GM19324 (cell line): ENCODE results near the gene ACSF3.

Experiments
- ATAC-seq: cut with Tn5 transposase; IDR thresholded peaks from one replicate; pipeline ENCODE4 v1.9.1; 2021; ENCODE audit warnings: mild to moderate bottlenecking, moderate library complexity; ENCODE audit not compliant: unreplicated experiment, low FRiP score

ACSF3 gene

DNA sequence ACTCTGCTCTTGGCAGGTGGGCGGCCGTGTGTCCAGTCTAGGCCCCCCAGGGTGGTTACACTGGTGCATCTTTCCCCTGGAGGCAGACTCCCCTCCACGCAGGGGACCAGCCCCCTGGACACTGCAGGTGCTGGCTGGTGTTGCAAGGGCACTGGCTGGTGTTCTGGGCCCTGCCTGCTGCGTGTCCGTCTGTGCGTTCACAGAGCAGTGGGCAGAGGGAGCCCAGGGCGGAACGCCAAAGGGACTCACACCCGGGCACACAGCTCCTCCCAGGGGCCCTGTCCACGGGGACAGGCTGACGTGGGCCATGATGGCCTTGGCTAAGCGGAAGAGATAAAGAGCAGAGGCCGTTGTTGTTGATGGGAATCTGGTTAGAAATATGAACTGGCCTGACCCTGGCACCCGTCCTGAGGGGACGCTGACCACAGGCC lies 27.3 kb downstream of the ACSF3 start:
- ATAC-seq, result no peak

DNA sequence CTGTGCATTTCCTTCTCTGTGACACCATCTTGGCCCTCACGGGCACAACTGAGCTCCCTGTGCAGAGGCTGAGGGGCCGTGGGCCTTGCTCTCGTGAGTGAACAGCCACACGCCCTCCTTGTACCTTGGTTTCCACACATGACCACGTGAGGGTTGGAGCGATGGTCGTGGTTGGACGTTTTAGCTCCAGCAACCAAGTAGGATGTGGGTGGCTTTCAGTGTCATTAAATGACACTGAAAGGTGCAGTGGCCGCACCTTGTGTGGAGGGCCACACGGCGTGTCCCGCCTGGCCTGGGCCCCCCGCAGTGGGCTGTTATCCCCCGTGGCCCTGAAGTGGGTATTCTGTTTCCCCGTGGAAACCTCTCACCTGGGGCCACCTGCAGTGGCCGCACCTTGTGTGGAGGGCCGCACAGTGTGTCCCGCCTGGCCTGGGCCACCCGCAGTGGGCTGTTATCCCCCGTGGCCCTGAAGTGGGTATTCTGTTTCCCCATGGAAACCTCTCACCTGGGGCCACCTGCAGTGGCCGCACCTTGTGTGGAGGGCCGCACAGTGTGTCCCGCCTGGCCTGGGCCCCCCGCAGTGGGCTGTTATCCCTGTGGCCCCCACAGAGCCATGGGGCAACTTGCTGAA lies 28.2 kb downstream of the ACSF3 start:
- no peak for ATAC-seq

DNA sequence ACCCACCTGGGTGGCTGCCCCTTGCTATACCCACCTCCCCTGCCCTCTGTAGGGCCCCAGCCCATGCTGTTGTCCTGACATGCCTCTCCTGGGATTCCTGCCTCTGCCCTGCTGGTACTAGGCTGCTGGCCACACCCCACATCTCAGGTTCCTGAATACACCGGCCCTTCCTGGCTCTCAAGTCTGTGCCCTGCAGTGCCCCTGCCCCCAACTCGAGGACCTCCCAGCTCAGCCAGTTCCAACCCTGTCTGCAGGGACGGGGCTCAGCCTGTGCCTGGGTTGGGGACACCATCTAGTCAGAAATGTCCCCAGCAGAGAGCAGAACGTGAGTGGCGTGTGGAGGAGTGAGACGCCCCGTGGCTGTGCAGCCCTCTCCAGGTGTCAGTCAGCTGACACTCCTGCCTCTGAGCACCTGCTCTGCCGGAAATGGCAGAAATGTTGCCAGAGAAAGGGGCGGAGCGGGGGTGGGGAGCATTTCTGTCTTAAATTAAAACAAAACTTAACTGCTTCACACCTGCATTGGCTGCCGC lies 28.7 kb downstream of the ACSF3 start:
- ATAC-seq, result no peak

DNA sequence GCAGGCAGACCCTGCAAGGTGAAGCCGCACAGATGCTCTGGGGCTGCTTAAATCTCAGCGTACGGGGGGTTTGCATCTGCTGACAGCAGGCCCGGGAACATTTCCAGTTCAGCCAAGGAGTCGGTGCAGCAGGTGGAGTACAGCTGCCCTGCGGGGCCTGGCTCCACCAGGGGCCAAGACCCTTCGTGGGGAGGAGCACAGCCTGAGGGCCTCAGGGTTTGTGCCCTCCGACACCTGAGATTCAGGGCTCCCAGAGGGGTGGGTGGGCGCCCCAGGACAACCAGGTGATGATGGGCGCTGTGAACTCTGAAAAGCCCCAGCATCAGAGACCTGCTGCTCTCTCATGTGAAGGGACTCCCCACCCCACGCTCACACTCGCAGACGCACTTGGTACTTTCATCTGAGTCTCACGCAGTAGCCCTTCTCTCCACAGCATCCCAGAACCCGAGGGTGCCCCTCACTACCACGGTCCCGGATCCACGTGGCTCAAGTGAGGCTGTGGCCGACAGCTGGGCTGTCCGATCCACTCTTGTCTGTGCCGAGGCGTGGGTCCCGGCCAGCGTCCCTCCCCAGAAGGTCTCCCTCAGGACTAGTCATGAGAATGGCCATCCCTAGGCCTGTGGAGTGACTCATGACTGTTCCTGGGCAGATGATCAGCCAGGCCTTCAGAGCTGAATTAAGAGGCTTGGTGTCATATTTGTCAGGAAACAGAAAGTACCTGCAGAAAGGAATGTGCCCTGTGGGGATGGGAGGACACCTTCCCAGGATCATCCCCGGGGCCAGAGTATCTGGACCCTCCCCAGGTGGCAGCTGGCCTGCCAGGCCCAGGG lies 29.6 kb downstream of the ACSF3 start:
- no peak for ATAC-seq

DNA sequence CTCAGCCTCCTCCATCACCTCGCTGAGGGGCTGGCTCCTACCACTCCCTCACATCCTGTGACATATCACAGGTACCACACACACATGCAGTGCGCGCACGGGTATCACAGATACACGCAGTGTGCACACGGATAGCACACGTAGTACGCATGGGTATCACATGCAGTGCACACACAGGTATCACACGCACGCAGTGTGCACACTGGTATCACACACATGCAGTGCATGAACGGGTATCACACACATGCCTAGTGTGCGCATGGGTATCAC lies 30.1 kb downstream of the ACSF3 start:
- ATAC-seq, result no peak

DNA sequence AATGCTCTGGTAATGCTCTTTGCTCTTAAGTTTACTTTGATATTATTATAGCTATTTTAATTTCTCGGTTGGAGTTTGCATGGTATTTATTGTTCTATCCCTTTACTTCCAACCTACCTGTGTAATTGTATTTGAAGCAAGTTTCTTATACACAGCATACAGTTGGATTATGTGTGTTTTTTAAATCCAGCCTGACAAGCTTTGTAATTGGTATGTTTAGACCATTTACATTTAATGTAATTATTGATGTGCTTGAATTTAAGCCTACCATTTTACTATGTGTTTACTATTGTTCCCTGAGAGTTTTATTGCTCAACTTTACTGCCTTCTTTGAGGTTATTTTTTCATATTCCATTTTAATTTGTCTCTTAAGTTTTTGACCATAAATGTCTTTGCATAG lies 35.7 kb downstream of the ACSF3 start:
- ATAC-seq, result no peak

DNA sequence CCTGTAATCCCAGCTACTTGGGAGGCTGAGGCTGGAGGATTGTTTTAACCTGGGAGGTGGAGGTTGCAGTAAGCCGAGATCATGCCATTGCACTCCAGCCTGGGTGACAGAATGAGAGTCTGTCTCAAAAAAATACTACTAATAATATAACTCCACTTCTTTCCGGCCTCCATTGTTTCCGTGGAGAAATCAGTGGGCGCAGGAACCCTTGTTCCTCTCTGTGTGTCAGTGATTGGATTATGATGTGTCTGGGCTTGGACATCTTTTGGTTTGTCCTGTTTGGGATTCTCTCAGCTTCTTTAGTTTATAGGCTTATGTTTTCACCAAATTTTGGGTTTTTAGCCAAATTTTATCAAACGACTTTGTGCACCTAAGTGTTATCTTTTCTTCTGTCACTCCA lies 36.8 kb downstream of the ACSF3 start:
- no peak for ATAC-seq

DNA sequence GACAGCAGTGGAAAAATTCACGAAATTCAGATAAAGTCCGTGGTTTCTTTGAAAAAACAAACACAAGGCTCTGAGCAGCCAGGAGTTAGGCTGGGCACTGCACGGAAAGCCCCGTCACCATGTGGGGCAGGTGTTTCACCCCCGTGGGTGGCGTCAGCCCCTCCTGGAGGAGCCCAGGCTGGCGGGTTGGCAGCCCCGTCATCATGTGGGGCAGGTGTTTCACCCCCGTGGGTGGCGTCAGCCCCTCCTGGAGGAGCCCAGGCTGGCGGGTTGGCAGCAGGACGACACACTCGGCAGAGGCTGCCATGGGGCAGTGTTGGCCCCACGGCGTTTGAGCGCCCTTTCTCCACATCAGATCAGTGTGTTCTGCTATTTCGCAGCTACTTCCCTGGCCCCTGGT lies 38.1 kb downstream of the ACSF3 start:
- no peak for ATAC-seq

DNA sequence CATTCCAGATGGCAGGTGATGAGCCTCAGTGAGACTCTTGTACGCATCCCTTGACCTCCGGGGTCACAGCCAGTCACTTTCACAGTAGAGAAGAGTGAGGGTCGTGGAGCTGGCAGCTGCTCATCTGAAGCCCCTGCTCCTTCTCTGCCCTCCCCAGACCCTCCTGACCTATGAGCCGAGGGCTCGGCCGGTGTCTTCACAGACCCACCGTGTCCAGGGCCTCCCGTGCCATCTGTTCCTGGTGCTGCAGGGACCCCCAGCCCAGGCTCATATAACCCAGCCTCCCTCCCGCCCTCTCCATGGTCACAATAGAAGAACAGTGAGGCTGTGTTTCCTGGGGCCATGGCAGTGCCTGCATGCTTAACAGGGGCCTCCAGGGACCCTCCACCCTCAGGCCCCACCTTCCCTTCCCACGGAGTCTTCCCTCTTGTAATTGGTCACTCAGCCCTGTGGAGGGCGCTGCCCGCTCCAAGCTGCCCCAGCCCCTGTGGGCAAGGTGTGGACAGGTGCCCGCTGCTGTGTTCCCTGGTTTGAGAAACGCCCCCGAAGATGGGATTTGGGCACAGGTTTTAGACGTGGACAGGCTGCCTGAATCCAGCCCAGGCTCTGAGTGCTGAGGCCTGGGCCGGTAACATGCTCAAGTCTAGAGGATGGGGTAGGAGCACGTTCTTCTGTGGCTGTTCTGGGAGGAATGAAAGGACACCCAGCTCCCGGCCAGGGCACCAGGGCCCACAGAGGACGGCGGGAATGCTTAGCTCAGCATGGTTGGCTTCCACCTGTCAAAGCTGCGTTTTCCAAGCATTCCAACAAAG lies 38.7 kb downstream of the ACSF3 start:
- ATAC-seq, result no peak

DNA sequence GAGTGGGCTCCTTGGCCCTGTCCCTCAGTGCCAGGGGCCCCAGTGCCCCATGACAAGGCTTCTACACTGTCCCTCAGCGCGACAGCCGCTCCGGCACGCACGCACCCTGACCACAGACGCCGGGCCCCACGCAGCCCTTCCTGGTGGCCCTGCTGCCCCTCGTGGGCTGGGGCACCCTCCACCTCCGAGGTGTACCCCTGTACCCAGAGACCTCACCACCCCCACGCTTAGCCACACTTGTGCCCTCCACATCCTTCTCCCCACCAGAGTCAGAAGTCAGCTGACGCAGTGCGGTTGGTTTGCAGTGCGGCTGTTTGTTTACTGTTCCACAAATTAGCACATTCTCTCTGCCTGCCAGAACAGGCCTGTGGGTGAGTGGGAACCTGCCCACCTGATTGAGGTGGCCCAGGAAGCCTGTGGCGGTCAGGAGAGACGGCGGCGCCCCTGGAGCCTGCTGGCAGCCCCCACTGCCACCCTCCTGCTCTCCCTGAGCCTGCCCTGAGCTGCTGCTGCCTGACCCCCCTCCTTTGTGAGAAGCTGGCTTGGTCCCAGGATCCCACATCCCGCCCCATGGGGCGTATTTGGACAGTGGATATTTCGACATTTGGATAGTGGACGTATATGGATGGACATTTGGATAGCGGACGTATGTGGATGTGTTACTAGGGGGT lies 39.9 kb downstream of the ACSF3 start:
- ATAC-seq, result no peak

DNA sequence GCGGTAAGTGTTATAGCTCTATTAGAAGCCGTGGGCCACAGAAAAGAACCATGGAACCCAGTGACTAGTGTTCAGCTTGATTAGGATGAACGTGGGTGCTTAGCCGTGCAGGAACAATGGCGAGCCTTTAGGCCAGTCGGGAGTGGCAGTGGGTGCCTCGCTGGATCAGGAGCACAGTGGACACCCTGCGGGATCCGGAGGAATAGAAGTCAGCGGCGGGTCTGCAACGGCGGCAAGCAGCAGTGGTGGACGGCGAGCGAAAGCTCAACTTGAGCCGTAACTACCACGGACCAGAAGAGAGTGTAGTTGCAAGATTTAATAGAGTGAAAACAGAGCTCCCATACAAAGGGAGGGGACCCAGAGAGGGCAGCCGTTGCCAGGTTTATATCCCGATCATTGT lies 40.6 kb downstream of the ACSF3 start:
- no peak for ATAC-seq

DNA sequence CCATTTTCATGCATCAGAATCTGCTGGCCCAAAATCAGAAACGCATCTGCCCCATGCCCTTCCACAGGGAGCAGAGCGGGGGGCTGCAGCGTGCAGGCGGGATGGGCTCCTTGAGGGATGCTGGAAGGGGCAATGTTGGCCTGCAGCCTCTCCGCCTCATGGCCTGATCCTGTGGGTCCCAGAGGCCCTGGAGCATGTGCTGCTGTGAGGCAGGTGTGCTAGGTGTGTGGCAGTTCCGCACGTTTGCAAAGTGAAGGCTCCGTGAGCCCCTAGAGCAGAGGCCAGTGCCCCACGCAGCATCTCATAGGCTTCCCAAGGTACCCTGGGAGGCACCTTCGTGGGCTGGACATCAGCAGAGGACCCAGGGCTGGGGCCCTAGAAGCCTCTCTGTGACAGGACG lies 41.5 kb downstream of the ACSF3 start:
- ATAC-seq, result no peak

DNA sequence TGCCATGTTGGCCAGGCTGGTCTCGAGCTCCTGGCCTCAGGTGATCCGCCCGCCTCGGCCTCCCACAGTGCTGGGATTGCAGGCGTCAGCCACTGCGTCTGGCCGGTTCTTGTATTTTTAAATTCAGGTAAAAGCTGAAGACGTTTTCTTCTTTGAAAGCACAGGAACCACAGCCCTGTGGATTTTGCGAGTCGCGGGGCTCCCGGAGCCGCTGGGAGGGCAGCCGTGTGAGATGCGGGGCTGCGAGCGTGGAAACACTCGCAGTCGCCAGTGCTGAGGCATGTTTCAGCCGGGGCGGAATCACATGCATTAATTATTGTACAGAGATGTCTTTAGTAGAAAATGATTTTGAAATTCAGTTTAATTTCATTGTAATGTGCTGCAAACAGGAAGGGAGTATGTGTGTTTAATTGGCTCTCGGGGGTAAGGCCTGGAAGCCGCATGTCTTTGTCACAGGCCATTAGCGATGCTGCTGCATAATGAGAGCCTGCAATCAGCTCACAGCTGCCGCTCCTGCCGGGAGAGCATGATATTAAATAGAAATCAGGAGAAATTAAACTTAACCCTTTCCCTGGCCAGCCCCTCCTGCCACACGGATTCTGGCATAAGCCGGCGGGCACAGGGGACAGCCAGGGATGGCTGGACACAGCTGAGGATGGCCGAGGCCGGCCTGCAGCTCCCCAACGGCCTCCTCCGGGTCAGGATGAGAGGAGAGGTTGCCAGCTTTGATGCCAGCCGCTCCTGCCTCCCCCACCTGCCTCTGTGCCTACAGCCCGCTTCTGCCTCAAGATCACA lies 42.5 kb downstream of the ACSF3 start:
- no peak for ATAC-seq

DNA sequence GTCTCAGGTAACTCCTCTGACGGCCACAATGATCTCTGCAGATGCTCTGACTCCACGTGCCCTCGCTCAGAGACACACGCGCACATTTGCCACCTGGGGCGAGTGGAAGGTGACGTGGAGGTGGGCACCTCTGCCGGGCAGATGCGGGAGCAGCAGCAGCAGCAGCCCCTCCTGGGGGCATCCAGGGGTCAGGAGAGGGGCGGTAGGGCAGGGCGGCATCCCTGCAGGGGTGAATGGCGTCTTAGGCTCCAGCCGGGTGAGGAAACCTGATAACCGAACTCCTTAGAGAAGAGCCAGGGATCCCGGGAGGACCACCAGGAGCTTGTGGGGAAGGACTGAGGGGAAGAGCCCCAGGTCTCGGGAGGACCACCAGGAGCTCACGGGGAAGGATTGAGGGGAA lies 43.3 kb downstream of the ACSF3 start:
- no peak for ATAC-seq

DNA sequence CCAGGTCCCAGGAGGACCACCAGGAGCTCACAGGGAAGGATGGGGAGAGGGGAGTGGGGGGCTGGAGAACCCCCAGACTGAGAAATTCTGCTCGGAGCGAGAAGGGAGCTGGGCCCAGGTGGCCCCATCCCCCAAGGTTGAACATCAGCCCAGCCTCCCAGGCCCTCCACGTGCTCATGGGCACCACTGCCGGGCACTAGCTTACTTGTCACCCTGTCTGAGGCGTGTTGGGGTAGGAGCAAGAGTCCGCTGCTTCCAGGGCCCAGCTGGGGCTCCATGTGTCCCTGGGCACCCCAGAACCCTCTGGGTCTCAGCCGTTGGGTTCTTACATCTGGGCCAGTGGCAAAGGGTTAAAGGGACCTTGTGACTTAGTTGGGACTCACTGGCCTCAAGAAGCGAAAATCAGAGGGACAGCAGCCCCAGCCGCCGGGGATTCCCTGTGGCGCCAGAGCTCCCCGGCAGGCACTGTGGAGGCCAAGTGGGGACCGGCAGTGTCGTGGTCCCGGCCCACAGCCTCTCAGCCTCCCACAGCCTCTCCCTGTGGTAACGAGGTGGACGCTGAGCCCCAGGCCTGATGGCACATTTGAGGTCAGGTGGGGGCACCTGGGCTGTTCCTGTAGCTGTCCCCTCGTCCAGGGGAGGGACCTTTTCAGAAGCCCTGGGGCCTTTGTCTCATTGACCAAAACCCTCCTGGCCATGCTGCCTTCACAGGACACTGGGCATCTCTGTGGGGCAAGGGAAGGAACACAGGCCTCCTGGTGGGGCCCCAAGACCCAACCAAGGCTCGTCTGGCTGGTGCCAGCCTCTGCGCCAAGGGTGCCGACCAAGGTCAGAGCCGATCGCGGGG lies 44.2 kb downstream of the ACSF3 start:
- no peak for ATAC-seq

DNA sequence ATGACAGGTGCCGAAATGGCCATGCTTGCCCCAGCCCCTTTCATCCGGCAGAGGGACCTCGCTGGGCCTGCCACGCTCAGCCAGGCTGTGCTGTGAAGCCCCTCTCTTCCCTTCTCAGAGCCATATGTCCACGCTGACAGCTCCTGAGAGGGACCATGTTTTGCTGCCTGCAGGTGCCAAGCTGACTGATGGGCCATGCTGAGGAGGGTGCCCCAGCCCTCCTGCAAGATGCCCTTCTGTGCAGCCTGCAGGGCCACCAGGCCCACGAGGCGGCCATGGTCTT lies 44.8 kb downstream of the ACSF3 start:
- no peak for ATAC-seq

DNA sequence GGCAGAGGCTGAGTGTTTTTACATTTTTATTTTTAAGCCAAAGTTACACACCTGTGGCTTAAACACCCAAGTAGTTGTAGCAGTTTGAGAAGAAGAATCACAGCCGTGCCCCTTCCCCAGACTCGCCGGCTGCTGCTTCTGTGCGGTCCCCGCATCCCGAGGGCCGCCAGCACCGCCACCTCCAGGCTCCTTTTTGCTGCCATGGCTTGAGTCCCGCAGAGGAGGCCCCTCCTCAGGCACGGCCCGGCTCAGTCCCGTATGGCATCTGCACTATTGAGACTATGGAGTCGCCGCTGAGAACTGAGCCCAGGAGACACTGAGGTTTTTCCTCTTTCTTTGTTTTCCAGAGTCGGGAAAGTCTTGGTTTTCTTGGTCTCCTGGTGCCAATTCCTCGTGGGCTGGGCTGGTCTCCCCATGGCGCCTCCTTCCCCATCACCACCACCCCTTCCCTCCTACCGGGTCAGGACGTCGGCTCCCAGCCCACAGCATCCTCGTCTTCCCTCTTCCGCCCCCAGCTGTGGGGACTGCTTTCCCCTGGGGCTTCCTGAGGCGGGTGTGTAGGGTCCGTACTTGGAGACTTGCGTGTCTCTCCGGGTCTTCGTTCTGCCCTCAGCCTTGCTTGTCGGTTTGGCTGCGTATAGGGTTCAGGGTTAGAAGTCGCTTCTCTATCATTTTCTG lies 45.3 kb downstream of the ACSF3 start:
- no peak for ATAC-seq

DNA sequence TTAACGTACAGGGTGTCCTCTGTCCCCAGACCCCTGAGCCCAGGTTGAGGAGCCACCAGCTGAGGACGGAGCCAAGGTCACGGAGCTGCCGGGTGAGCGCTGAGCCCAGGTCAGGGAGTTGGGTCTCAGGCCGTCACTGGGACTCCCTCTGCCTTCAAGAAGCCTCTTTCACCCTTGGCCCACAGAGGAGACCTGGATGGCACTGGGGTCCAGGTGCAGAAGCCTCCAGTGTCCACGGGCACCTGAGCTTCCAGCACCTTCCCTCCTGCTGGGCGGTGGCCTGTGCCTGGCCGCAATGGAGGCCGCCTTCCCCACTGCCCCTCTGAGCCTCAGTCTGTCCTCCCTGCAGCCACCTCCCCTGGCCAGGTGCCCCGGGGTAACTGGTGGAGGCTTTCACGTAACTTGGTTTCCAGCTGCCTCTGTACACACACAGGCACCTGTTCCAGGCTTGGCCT lies 46.3 kb downstream of the ACSF3 start:
- no peak for ATAC-seq

DNA sequence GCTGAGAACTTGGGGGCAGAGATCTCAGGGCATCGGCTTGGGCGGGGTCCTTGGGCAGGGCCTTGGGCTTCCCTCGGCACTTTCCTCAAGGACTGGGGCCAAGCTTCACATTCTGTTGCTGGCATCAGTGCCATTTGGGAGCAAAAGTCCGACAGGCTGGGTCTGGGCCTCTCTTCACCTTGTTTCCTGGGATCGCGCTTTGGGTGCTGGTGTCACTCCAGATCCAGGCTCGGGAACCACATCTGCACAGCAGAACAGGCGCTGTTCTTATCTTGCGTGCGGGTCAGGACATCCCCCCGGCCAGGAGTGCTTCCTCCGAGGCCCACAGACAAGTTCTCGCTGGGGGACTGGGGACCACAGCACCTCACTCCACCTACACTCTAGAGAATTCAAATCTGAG lies 46.7 kb downstream of the ACSF3 start:
- ATAC-seq, result no peak
